Activated T-cell treated with anti-CD3 and anti-CD28 coated beads, Interleukin-2, amount 50 U/mL, for 24 hours (primary cell): ENCODE data around the gene SYNGR4.
A peak's percentile ranks its signal among the peaks of the same experiment; 100 is the strongest.
"Not testable (repeated sequence)": the region's sequence is repeated elsewhere in the genome, so short reads cannot be mapped to it uniquely, and the experiment has no call there.

Source experiments
- DNase-seq: peaks from one replicate; pipeline ENCODE4 v3.0.0-alpha.2; 2020
- H3K27ac Mint-ChIP-seq: 2 replicates; pipeline ENCODE4 v1.8.0; 2020; ENCODE audit warnings: mild to moderate bottlenecking, mixed read lengths
- H3K27me3 Mint-ChIP-seq: 2 replicates; pipeline ENCODE4 v1.8.0; 2020; ENCODE audit warnings: mixed read lengths
- H3K36me3 Mint-ChIP-seq: 2 replicates; pipeline ENCODE4 v1.8.0; 2020; ENCODE audit warnings: low read depth, mixed read lengths
- H3K4me1 Mint-ChIP-seq: 2 replicates; pipeline ENCODE4 v1.8.0; 2020; ENCODE audit warnings: low read depth, mixed read lengths
- H3K4me3 Mint-ChIP-seq: 2 replicates; pipeline ENCODE4 v1.8.0; 2020; ENCODE audit warnings: mild to moderate bottlenecking, moderate library complexity, mixed read lengths
- H3K9me3 Mint-ChIP-seq: 2 replicates; pipeline ENCODE4 v1.8.0; 2020; ENCODE audit warnings: mixed read lengths

Gene SYNGR4

GRCh38 chr19:48363810-48364597, at the start of gene SYNGR4, which contains the start of gene TMEM143:
Gene SYNGR4 (plus strand): TSS chr19:48364367. CDS start chr19:48365843, 1,476 bp downstream.
Gene TMEM143 (minus strand): TSS chr19:48363940. CDS start chr19:48363920, 20 bp downstream.
- no peaks in the 10 kb centered on the region for H3K9me3 Mint-ChIP-seq
- H3K4me1 Mint-ChIP-seq: peaks cover 19% of the 10 kb centered on the region
- no peaks in the 10 kb centered on the region for H3K27me3 Mint-ChIP-seq
- peak within 1 kb of the TSS; percentile 86 for H3K4me3 Mint-ChIP-seq
- H3K27ac Mint-ChIP-seq: peak within 1 kb of the TSS; percentile 98
- peaks cover 17% of the 10 kb centered on the region for H3K36me3 Mint-ChIP-seq
- peak; percentile 97 for DNase-seq

GRCh38 chr19:48315712-48316111, 48.5 kb upstream of the SYNGR4 start:
- Mint-ChIP-seq H3K27me3 (no peaks in the 10 kb centered on the region), H3K4me1 (peaks cover 10% of the 10 kb centered on the region), H3K36me3 (no peaks in the 10 kb centered on the region), H3K9me3 (no peaks in the 10 kb centered on the region), H3K27ac (no peak overlapping the region), H3K4me3 (no peak overlapping the region)
- DNase-seq: no peak

- not testable (repeated sequence) for H3K4me3 Mint-ChIP-seq, H3K9me3 Mint-ChIP-seq, DNase-seq, H3K27me3 Mint-ChIP-seq, H3K27ac Mint-ChIP-seq, H3K36me3 Mint-ChIP-seq
- peaks cover 27% of the 10 kb centered on the region for H3K4me1 Mint-ChIP-seq
These were observed 46.5 kb upstream of the SYNGR4 start for GRCh38 chr19:48317708-48317960.

GRCh38 chr19:48318286-48318987, 45.7 kb upstream of the SYNGR4 start:
- Mint-ChIP-seq H3K9me3 (no peaks in the 10 kb centered on the region), H3K27me3 (no peaks in the 10 kb centered on the region), H3K4me3 (no peak overlapping the region), H3K27ac (no peak overlapping the region), H3K36me3 (peaks cover 2% of the 10 kb centered on the region), H3K4me1 (peaks cover 33% of the 10 kb centered on the region)
- no peak for DNase-seq

GRCh38 chr19:48319647-48320541, 44.3 kb upstream of the SYNGR4 start:
- H3K27ac Mint-ChIP-seq: peak overlapping the region; percentile 100
- H3K4me1 Mint-ChIP-seq: peaks cover 45% of the 10 kb centered on the region
- H3K9me3 Mint-ChIP-seq: no peaks in the 10 kb centered on the region
- peaks cover 2% of the 10 kb centered on the region for H3K36me3 Mint-ChIP-seq
- no peaks in the 10 kb centered on the region for H3K27me3 Mint-ChIP-seq
- peak; percentile 85 for DNase-seq
- no peak overlapping the region for H3K4me3 Mint-ChIP-seq

GRCh38 chr19:48321372-48321621, 42.9 kb upstream of the SYNGR4 start:
- Mint-ChIP-seq H3K27me3 (no peaks in the 10 kb centered on the region), H3K9me3 (no peaks in the 10 kb centered on the region), H3K4me1 (peaks cover 54% of the 10 kb centered on the region), H3K4me3 (peak overlapping the region; percentile 88), H3K36me3 (peaks cover 12% of the 10 kb centered on the region), H3K27ac (peak overlapping the region; percentile 100)
- DNase-seq: peak; percentile 94

- H3K9me3 Mint-ChIP-seq: no peaks in the 10 kb centered on the region
- H3K27me3 Mint-ChIP-seq: no peaks in the 10 kb centered on the region
- H3K4me1 Mint-ChIP-seq: peaks cover 58% of the 10 kb centered on the region
- H3K4me3 Mint-ChIP-seq: peak overlapping the region; percentile 88
- peak; percentile 98 for DNase-seq
- H3K27ac Mint-ChIP-seq: peak overlapping the region; percentile 100
- peaks cover 17% of the 10 kb centered on the region for H3K36me3 Mint-ChIP-seq
These were observed 42.3 kb upstream of the SYNGR4 start for GRCh38 chr19:48321622-48322591.

- DNase-seq: peak; percentile 85
- H3K4me1 Mint-ChIP-seq: peaks cover 81% of the 10 kb centered on the region
- H3K27me3 Mint-ChIP-seq: no peaks in the 10 kb centered on the region
- H3K27ac Mint-ChIP-seq: peak within 1 kb of the TSS; percentile 98
- peaks cover 50% of the 10 kb centered on the region for H3K36me3 Mint-ChIP-seq
- no peaks in the 10 kb centered on the region for H3K9me3 Mint-ChIP-seq
- H3K4me3 Mint-ChIP-seq: peak within 1 kb of the TSS; percentile 92
These were observed 38.8 kb upstream of the SYNGR4 start, which contains the start of gene EMP3 for GRCh38 chr19:48325265-48325910. Gene EMP3 (plus strand): TSS chr19:48325552. CDS start chr19:48326845, 1,293 bp downstream.

- H3K4me1 Mint-ChIP-seq: peaks cover 75% of the 10 kb centered on the region
- peak overlapping the region; percentile 76 for H3K4me3 Mint-ChIP-seq
- H3K27me3 Mint-ChIP-seq: no peaks in the 10 kb centered on the region
- peak; percentile 58 for DNase-seq
- no peaks in the 10 kb centered on the region for H3K9me3 Mint-ChIP-seq
- H3K27ac Mint-ChIP-seq: peak overlapping the region; percentile 90
- H3K36me3 Mint-ChIP-seq: peaks cover 66% of the 10 kb centered on the region
These were observed 34.8 kb upstream of the SYNGR4 start for GRCh38 chr19:48329167-48329891.

- Mint-ChIP-seq H3K27me3 (no peaks in the 10 kb centered on the region), H3K4me3 (peak overlapping the region; percentile 76), H3K4me1 (peaks cover 75% of the 10 kb centered on the region), H3K27ac (peak overlapping the region; percentile 90), H3K9me3 (no peaks in the 10 kb centered on the region), H3K36me3 (peaks cover 66% of the 10 kb centered on the region)
- DNase-seq: peak; percentile 84
These were observed 34.0 kb upstream of the SYNGR4 start for GRCh38 chr19:48330012-48330681.

GRCh38 chr19:48332351-48332661, 31.9 kb upstream of the SYNGR4 start:
- Mint-ChIP-seq H3K4me3 (peak overlapping the region; percentile 80), H3K36me3 (peaks cover 47% of the 10 kb centered on the region), H3K9me3 (no peaks in the 10 kb centered on the region), H3K4me1 (peaks cover 60% of the 10 kb centered on the region), H3K27me3 (no peaks in the 10 kb centered on the region), H3K27ac (peak overlapping the region; percentile 98)
- DNase-seq: no peak

GRCh38 chr19:48332662-48333466, 31.3 kb upstream of the SYNGR4 start:
- Mint-ChIP-seq H3K9me3 (no peaks in the 10 kb centered on the region), H3K4me3 (peak overlapping the region; percentile 80), H3K4me1 (peaks cover 56% of the 10 kb centered on the region), H3K27ac (peak overlapping the region; percentile 98), H3K27me3 (no peaks in the 10 kb centered on the region), H3K36me3 (peaks cover 42% of the 10 kb centered on the region)
- peak; percentile 86 for DNase-seq
